ENCODE results near the gene IPO13.

IPO13 gene

GRCh38 chr1:43946236-43947060 lies at the start of gene IPO13:
TSS of gene IPO13 (plus strand) at chr1:43946950. CDS start at chr1:43947601, 651 bp downstream.
- TF ChIP-seq TOX (CRISPR knock-in tag; IDR thresholded peaks at IDR 0.05; ENCODE audit: borderline replicate concordance) = no peak
- TF ChIP-seq ZFP3 (CRISPR knock-in tag; IDR thresholded peaks at IDR 0.05) = peak; percentile 71; the same call in 1 of the 2 replicates
- ATAC-seq = peak; percentile 97

GRCh38 chr1:43898981-43899380 lies 47.8 kb upstream of the IPO13 start:
- TF ChIP-seq PPARA (CRISPR knock-in tag; IDR thresholded peaks at IDR 0.05; ENCODE audit: borderline replicate concordance) = no peak
- TF ChIP-seq CSRNP3 (CRISPR knock-in tag; IDR thresholded peaks at IDR 0.05) = no peak
- TF ChIP-seq TCF4 (CRISPR knock-in tag; IDR thresholded peaks at IDR 0.05; ENCODE audit: borderline replicate concordance) = no peak
- TF ChIP-seq ZNF565 (CRISPR knock-in tag; conservative IDR thresholded peaks at IDR 0.05; ENCODE audit: low read depth) = no peak
- no peak for TF ChIP-seq ZNF70 (CRISPR knock-in tag; IDR thresholded peaks at IDR 0.05)
- no peak for TF ChIP-seq CREB5 (CRISPR knock-in tag; IDR thresholded peaks at IDR 0.05; ENCODE audit: low read depth)
- no peak for TF ChIP-seq GLIS3 (CRISPR knock-in tag; IDR thresholded peaks at IDR 0.05)

GRCh38 chr1:43900386-43900785 lies 46.4 kb upstream of the IPO13 start:
- TF ChIP-seq ZC3H10 (CRISPR knock-in tag; IDR thresholded peaks at IDR 0.05) = no peak
- TF ChIP-seq PPARA (CRISPR knock-in tag; IDR thresholded peaks at IDR 0.05; ENCODE audit: borderline replicate concordance) = no peak
- no peak for TF ChIP-seq SNAI2 (CRISPR knock-in tag; IDR thresholded peaks at IDR 0.05)
- no peak for TF ChIP-seq OSR1 (CRISPR knock-in tag; IDR thresholded peaks at IDR 0.05)
- no peak for ATAC-seq

More at GRCh38 chr1:43898981-43899380, 47.8 kb upstream of the IPO13 start:
- ATAC-seq = no peak

GRCh38 chr1:43901196-43901961 lies 45.4 kb upstream of the IPO13 start:
- TF ChIP-seq ESRRG (CRISPR knock-in tag; IDR thresholded peaks at IDR 0.05) (no peak), ZNF8 (CRISPR knock-in tag; IDR thresholded peaks at IDR 0.05) (no peak), ZNF70 (CRISPR knock-in tag; IDR thresholded peaks at IDR 0.05) (no peak), ZFP30 (CRISPR knock-in tag; IDR thresholded peaks at IDR 0.05) (no peak), BACH2 (CRISPR knock-in tag; IDR thresholded peaks at IDR 0.05; ENCODE audit: borderline replicate concordance) (no peak), ARNTL (CRISPR knock-in tag; IDR thresholded peaks at IDR 0.05; ENCODE audit: borderline replicate concordance, low read depth) (no peak), GLIS3 (CRISPR knock-in tag; IDR thresholded peaks at IDR 0.05) (no peak), OSR1 (CRISPR knock-in tag; IDR thresholded peaks at IDR 0.05) (no peak), ZC3H10 (CRISPR knock-in tag; IDR thresholded peaks at IDR 0.05) (no peak), CSDC2 (CRISPR knock-in tag; IDR thresholded peaks at IDR 0.05) (no peak), RARB (CRISPR knock-in tag; IDR thresholded peaks at IDR 0.05) (no peak), ZNF565 (CRISPR knock-in tag; conservative IDR thresholded peaks at IDR 0.05; ENCODE audit: low read depth) (no peak), ZFP3 (CRISPR knock-in tag; IDR thresholded peaks at IDR 0.05) (no peak), CSRNP3 (CRISPR knock-in tag; IDR thresholded peaks at IDR 0.05) (no peak), TOX (CRISPR knock-in tag; IDR thresholded peaks at IDR 0.05; ENCODE audit: borderline replicate concordance) (no peak), CREB5 (CRISPR knock-in tag; IDR thresholded peaks at IDR 0.05; ENCODE audit: low read depth) (no peak), TSHZ2 (CRISPR knock-in tag; IDR thresholded peaks at IDR 0.05) (no peak), PATZ1 (CRISPR knock-in tag; IDR thresholded peaks at IDR 0.05; ENCODE audit: borderline replicate concordance) (no peak), PPARA (CRISPR knock-in tag; IDR thresholded peaks at IDR 0.05; ENCODE audit: borderline replicate concordance) (no peak)
- no peak for ATAC-seq
